Measurements from ENCODE around the gene MYOCD.

The MYOCD gene

DNA sequence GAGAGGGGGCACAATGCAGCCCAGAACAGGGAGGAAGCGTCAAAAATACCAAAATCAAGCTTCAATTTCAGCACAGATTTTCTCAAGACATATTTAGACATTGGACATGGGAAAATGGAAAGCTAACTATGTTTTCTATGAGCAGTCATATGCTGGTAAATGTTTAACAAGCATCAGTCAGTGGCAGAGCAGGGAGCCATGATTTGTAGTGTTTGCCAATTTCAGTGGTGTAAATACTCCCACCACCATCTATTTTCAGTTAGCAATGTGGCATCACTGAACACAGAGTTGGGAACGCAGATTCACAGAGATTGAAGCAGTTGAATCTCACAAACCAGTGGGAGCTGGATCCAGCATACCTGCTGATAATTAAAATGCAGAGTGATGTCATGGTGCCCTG, 24.6 kb upstream of the MYOCD start:
- no peak for DNase-seq (ENCODE audit: low read depth in 2 of 2)

DNA sequence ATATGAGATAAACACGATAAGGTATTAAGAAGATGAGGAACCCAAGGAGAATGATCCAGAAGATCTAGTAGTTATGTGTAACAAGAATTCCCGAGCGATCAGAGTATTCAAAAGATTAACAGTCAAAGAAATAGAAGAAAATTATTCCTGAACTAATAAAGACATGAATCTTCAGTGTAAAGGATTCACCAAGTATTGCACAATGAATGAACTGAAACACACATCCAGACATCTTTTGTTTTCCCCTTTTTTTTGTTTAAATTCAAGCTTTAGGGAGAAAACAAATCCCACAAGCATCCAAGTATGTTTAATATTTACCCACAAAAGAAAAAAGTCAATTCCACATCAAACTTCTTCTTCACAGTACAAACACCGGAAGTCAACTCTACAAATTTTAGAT, 23.7 kb upstream of the MYOCD start:
- no peak for DNase-seq (ENCODE audit: low read depth in 2 of 2)

DNA sequence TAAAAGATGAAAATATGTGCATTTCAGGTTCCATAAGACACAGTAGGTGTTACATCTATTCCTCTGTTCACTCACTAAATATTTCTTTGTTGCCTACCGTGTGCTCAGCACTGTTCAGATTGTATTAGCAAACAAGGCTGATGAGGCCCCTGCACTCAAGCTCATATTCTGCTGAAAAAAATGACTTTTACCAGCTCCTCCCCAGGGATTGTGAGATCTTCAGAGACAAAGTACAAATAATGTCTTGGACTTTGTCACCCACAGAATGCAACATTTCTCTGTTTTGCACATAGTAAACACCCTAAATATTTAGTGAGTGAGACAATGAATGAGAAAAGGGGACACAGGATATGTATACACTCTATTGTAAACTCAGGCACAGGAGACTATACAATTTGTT, 21.9 kb upstream of the MYOCD start:
- DNase-seq (ENCODE audit: low read depth in 2 of 2), result no peak

DNA sequence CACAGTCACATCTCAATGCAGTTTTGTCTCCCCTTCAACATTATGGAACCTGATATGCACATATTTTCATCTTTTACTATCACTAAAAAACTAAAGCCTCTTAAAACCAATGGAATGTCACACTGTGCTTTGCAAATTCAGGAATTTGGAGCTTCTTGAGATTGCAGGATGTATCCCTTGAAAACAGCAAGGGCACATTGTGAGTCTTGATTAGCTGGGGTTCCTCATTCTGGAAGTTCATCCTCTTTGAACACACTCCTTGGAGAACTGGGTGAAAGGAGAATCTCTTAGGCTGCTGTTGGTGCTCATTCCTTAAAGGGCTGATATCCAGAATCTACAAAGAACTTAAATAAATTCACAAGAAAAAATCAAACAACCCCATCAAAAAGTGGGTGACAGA, 21.1 kb upstream of the MYOCD start:
- no peak for DNase-seq (ENCODE audit: low read depth in 2 of 2)

DNA sequence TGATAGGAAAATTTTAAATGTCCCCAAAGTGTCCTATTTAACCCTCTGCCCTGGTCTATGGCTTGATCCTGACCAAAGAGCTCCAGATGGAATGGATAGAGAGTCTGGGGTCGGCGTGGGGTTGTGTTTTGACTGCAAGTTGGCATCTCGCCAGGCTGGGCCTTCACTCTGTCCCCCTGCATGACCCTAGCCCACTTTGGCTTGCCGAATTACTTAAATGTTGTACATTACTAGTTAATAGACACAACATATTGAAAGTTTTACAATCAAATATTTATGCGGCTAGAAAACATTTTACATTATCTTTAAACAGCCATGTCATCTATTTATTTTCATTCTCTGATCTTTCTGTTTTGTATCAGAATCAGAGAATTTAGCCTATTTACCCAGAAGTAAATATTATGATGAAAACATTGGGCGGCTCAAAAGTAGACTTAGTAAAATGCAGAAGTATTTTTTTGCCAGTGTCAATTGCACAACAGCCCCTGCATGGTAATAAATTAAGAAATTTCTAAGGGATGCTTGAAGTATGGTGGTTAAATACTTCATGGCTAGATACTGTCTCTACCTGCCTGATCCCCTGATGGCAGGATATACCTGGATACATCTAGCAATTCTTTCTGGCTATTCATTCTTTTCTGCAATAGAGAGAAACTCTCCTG, 18.8 kb upstream of the MYOCD start:
- DNase-seq (ENCODE audit: low read depth in 2 of 2), result no peak

DNA sequence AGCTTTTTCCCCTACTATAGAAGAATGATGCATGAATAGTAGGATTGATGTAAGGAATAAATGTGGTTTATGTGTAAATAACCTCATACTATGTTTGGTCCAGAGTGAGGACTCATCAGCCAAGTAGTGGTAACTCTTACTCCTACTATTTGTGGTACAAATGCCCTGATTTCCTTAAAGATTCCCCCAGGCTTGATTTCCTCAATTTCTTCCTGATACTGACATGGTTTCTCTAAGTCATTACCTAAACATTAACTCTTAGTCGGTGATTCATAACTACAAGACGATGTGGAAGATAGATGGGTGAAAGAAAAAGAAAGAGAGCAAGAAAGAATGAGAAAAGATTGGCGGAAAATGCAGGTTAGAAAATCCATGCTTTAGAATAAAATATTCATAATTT, 17.2 kb upstream of the MYOCD start:
- no peak for DNase-seq (ENCODE audit: low read depth in 2 of 2)

DNA sequence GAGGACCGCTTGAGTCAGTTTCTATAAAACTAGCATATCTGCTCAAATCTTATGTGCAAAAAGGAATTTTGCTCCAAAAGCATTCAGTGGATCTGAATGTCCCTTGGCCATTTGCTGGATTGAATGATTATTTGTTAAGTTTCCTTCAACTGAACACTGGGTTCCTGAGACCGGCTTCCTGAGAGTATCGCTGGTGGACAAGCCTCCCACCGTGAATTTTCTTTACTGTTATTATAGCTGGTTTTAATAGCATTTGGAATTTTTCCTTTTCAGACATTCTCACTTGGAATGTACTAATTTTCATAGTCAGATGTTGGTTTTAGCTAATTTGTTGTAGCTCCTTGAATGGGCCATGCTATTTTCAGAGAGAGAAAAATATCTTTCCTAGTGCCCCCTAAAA, 9.8 kb upstream of the MYOCD start:
- DNase-seq (ENCODE audit: low read depth in 2 of 2), result no peak

DNA sequence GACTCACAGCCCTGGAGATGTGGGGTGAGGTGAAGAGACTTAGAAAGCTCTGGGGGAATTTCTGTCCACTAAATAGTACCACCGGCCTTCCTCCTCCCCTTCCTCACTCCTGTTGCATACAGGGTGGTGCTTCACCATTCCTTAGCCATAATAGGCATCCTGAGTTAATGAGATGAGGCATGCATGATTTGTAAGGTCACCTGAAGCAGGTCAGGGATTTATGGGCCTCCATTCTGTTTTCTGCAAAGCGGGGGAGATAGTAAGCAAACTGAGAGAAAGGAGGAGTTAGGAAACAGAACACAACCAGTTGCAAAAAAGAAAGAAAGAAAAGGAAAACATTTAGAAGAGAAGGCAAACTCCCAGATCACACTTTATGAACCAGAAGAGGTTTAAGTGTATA, 9.3 kb upstream of the MYOCD start:
- no peak for DNase-seq (ENCODE audit: low read depth in 2 of 2)

DNA sequence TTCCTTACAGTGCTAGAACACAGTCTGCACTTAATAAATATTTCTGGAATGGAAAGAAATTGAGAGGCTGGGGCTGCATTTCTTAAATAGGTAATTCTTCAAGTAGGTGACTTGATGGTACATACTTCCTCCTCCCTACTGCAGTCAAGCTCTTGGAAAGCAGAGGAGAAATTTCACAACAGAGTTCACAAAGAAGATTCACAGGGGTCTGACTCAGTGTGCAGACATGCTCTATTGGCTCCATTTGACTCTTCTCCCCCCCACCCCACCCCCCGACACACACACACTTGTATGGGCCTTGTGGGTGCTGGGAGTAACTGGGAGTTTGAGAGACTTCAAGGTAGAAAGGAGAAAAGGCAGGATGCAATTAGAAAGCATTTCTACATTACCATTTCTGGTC, 6.2 kb upstream of the MYOCD start:
- DNase-seq (ENCODE audit: low read depth in 2 of 2), result no peak

DNA sequence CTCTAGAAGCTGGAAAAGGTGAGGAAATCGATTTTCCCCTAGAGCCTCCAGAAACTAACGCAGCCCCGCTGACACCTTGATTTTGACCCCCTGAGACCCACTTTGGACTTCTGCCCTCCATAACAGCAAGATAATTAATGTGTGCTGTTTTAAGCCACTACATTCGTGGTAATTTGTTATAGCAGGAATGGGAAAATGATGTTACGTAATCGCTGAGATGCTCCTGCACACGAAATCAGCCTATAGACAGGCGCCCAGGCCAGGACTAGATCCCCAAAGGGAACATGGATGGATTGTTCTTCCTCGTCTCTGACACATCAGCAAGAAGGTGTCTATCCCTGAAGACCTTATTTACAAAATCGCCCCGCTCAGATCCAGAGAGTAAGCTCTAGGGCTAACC, 1.4 kb upstream of the MYOCD start:
- DNase-seq (ENCODE audit: low read depth in 2 of 2), result no peak

DNA sequence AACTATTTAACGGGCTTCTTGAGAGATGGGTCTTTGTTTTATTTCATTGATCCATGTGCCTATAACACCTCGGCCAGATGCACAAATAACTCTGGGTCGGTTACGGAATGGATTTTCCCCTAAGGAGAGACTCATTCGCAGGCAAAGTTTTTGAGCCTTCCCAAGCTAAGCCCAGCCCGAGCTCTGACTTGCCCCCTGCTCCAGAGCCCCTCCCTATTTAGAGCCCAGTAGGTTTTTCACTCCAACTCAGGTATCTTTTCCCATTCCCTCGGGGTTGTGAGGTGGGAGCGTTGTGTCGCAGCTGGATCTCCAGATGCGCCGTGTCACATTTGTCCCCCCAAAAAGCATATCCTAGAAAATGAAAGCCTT, 812 bp upstream of the MYOCD start:
- no peak for DNase-seq (ENCODE audit: low read depth in 2 of 2)

DNA sequence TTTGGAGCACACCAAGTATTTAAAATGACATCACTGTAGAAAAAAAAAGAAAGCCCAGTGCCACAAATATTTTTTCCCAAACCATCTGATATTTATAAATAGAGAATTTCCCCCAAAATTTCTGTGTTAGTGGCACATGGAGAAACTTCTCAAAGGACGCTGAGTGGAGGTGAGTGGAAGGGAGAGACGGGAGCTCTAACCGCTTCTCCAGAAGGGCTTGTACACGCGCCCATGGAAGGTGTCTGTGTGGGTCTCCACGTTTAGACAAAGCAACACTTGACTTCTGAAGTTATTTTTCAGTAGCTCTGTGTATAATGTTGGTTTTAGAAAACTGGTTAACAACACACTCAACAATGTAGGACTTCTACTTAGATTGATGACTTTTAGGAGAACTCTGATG, 1.0 kb downstream of the MYOCD start:
- no peak for DNase-seq (ENCODE audit: low read depth in 2 of 2)

DNA sequence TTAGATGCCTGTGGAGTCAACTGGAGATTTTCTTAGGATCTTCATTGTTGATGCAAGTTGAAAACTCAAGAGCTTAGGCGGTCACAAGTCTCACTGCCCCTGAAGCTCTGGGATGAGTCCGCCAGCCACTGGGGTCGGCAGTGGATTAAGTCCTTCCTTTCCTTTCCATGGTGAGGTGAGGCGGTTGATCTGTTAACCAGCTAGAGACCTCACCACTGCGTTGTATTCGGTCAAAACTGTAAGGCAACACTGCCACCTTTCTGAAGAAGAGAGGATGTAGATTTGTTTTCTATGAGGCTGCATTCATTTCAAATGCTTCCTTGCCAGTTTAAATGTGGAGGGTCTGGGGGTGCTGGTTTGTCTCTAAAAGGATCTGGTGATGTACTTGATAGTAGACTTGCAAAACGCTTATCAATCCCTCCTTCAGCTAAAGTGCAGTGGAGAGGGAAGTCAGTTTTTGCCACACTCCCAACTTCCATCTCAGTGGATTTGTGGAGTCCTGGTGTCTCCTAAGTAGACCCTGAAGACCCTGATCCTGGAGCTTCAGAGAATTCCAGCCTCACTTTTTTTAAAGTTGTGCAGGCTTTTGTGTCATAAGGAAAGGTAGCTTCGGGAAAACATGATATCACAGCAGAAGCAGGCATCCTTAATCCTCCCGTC, 1.7 kb downstream of the MYOCD start:
- DNase-seq (ENCODE audit: low read depth in 2 of 2), result no peak

DNA sequence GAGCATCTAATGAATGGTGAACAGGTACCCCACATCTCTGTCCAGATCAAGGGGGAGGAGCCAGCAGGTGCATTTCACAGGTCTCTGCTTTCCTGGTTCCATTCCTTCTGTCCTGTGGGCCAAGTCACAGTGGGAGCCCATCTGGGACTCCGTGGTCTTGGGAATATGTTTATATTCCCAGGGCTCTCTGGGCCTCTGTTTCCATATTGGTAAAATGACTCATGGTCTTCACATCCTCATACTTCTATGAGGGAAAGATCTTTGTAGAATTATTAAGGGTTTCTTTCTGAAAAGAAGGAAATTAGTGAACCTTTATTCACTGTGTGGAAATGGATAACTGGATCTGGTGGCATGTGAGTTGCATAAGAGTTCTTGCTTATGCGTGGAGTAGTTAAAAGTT, 6.2 kb downstream of the MYOCD start:
- no peak for DNase-seq (ENCODE audit: low read depth in 2 of 2)

DNA sequence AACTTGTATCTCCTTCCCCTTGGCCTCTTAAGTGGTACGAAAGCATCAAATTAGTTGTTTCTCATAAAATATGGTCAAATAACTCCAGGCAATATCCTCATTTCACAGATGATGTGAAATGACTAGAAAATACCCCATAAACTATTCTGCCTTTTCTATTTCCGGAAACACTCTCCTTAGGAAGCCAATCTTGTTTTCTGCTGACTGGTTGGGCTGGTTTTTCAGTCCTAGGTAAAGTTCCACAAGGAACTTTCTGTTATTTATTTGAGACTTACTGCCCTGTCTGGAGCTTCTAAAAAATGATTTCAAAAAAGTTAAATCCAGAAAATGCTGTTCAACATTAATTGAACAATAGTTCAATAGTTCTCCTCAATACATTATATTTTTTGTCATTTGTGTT, 7.3 kb downstream of the MYOCD start:
- no peak for DNase-seq (ENCODE audit: low read depth in 2 of 2)

DNA sequence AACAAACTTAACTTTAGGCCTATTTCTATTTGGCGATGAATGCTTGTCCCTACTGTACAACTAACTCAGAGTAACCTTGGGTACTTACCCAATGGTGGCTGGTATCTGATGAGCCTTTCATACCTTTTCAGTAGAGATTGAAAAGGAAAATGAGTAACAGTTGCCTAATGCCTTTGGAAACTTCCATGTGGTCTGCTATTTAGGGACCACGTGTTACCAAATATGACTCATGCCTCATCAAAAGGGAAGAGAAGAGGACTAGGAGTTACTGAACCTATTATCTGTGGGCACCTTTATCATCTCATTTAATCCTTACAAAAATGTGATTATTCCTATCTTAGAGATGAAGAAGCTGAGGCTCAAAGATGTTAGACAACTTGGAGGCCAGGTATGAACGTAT, 8.1 kb downstream of the MYOCD start:
- DNase-seq (ENCODE audit: low read depth in 2 of 2), result no peak

DNA sequence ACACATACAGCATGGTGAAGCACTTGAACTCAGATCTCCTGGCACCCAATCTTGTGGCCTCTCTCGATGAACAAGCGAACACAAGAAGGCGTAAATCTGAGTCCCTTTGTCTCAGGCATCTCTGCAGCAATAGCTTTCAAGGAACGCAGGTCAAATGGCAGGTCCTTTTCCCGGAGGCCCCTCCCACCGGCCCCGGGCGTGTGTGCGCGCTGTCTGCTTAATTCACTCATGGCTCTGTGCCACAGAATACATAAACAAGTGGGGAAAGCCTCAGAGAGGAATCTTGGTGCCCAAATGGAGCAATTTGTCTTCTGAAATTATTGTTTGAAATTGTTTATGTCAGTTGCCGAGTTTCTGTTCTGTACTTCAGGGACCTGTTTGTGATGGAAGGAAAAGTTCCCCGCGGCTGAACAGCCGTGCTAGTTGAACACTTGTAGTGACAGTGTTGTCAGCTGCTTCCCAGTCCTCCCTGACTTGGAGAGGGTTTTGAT, 14.8 kb downstream of the MYOCD start:
- DNase-seq (ENCODE audit: low read depth in 2 of 2), result no peak

DNA sequence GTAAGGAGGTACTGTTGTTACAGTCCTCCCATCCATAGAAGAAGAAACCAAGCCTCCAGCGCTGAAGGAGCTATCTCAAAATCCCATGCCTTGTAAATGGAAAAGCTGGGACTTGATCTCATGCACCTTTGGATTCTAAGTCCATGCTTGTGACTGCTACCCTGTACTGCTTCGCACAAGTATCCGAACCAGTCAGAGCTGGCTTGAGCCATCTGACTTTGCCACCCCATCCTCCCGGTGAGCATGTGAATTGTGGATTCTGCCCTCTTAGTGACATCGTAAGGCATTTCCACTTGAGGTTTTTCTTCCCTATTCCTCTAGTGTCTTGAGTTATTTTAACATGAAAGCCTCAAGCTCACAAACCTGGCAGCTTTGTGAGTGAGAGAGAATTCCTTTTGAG, 15.3 kb downstream of the MYOCD start:
- no peak for DNase-seq (ENCODE audit: low read depth in 2 of 2)

DNA sequence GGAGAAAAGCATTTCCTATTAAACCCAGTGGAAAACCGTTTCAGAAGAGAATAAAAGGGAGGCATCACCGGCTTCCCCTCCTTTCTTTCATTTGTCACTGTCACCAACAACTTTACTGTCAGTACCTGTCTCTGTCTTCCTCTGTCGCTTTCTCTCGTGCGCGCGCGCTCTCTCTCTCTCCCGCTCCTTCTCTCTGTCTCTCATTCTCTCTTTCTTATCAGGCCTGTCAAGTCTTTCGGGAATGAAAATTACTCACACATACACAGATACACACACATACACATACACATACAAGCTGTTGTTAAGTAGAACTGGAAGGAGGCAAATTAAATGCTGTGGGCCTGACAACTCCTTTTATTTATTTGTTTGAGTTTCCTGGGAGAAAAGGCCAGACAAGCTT, 17.6 kb downstream of the MYOCD start:
- DNase-seq (ENCODE audit: low read depth in 2 of 2), result no peak

DNA sequence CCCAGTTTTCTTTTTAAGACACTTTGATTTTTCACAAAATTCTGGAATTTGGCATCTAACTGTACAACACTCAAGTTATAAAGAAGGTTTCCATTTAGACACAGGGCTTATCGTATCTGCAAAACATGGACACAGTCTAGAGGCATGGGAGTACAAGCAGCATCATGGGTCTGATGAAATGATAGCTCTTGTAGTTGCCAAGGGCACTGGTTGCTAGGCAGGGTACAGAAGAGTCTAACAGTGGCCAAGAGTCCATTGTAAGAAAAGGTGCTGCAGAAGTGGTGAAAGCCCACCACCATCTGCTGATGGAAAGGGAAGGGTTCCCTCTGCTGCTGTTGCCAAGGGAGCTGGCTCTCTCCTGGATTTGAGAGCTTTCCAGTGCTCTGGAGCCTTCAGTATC, 20.8 kb downstream of the MYOCD start:
- no peak for DNase-seq (ENCODE audit: low read depth in 2 of 2)

DNA sequence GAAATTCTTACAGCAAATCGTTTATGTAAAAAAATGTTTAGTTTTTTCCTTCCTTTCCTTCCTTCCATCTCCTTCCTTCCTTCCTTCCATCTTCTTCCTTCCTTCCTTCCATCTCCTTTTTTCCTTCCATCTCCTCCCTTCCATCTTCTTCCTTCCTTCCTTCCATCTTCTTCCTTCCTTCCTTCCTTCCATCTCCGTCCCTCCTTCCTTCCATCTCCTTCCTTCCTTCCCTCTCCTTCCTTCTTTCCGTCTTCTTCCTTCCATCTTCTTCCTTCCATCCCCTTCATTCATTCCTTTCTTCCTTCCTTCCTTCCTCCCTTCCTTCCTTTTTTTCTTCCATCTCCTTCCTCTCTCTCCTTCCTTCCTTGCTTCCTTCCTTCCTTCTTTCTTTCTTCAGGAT, 22.7 kb downstream of the MYOCD start:
- DNase-seq (ENCODE audit: low read depth in 2 of 2), result no peak

DNA sequence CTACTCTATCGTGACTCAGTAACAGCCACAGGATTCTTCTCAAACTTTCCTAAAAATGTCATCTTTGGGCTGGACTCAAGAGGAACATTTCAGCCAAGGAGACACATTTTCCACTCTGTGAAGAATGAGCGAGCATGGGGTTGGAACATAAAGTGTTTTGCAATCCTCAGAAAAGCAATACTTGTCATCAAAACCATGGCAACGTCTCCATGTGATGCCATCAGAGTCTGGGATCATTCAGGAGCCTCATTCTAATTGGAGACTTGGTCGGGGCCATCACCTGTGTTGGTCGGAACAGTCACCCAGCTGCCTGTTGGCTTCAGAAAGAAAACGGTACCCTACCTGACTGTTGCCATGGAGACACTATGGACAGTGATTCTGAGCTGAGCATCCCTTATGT, 25.5 kb downstream of the MYOCD start:
- no peak for DNase-seq (ENCODE audit: low read depth in 2 of 2)

DNA sequence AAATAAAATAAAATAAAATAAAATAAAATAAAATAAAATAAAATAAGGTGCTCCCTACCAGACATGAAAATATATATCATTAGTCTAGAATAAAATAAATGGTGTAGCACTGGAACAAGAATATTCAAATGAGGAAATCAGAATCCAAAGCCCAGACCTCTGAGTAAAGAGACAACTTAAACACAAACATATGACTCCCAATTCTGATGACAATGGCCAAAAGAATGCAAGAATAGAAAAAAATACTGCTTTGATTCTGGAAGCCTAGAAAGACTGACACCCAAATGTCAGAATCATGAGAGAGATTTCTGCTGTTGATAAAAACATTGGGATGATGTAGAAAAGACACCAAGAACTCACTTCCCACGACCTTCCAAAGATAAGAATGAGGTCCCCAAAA, 27.9 kb downstream of the MYOCD start:
- DNase-seq (ENCODE audit: low read depth in 2 of 2), result no peak

DNA sequence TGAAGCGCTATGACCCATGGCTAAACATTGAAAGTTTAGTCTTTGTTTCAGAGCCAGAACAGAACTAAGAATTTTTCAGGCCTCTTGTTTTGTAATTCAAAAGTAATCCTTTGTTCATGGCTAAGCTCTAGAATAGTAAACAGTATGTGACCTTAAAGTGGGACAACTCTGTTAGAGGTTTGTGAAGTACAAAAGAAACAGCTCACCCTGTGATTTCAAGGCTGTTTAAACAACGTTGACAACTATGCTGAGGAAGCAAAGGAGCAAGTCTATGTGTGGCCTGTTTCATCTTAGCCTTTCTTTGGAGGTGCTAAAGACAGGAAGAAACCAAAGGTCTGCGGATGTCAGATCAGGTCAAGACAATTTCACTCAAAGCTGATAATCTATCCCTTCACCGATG, 40.4 kb downstream of the MYOCD start:
- DNase-seq (ENCODE audit: low read depth in 2 of 2), result no peak
